Activated B cell treated with CpG ODN at 0.5 μM for 24 hours (primary cell): ENCODE data around the gene DDX23. TPM values are rescaled to one million over a fixed set of nuclear protein-coding genes. Genes with fewer than 3 reads are reported as not detected.
A peak's percentile ranks its signal among the peaks of the same experiment; 100 is the strongest.
"Not testable (repeated sequence)": the region's sequence is repeated elsewhere in the genome, so short reads cannot be mapped to it uniquely, and the experiment has no call there.

ENCODE experiments used
- ATAC-seq: fragments of 200-7000 bp; cut with Tn5 transposase; one replicate; pipeline ENCODE4 v1.10.0; 2021; ENCODE audit warnings: low read depth, mild to moderate bottlenecking, moderate library complexity
- CTCF ChIA-PET: fragments of 350-600 bp; sonication (Branson Sonifier 250); formaldehyde crosslinking; loops from one replicate; lab custom pipeline; 2021; ENCODE audit warnings: antibody characterized with exemption; lab: Charles Lee
- POLR2A ChIA-PET: fragments of 350-600 bp; sonication (Branson Sonifier 250); formaldehyde crosslinking; loops from one replicate; lab custom pipeline; 2021; ENCODE audit warnings: antibody characterized with exemption; lab: Charles Lee
- DNase-seq: peaks from one replicate; pipeline ENCODE4 v3.0.0; 2022
- H3K27ac Mint-ChIP-seq: one replicate; pipeline ENCODE4 v1.8.0; 2020; ENCODE audit warnings: mixed read lengths
- H3K27me3 Mint-ChIP-seq: one replicate; pipeline ENCODE4 v1.8.0; 2021; ENCODE audit warnings: mixed read lengths
- H3K36me3 Mint-ChIP-seq: one replicate; pipeline ENCODE4 v1.8.0; 2021; ENCODE audit warnings: low read depth, mixed read lengths
- H3K4me1 Mint-ChIP-seq: one replicate; pipeline ENCODE4 v1.8.0; 2021; ENCODE audit warnings: mixed read lengths
- H3K4me3 Mint-ChIP-seq: one replicate; pipeline ENCODE4 v1.8.0; 2020; ENCODE audit warnings: mild to moderate bottlenecking, mixed read lengths
- H3K9me3 Mint-ChIP-seq: one replicate; pipeline ENCODE4 v1.8.0; 2020; ENCODE audit warnings: mixed read lengths
- CTCF ChIP-seq: fragments of 200-600 bp; IDR thresholded peaks from one replicate; pipeline ENCODE4 v1.8.0; 2022; ENCODE audit warnings: antibody characterized with exemption, mild to moderate bottlenecking
- intact Hi-C: fragments of 100-400 bp; cut with micrococcal nuclease; formaldehyde crosslinking; loops from one replicate; pipeline ENCODE4 v1.15.1; 2024
- total RNA-seq: library from RNA; stranded (reverse); gene quantifications from 2 replicates; pipeline ENCODE4 v1.2.3, GENCODE V29; 2022

The DDX23 gene
- total RNA-seq, 1 donor from 2014 or later = 116 TPM

GRCh38 chr12:48859607-48860006 lies 7.6 kb upstream of the DDX23 start:
- POLR2A ChIA-PET = interaction anchor here (0.7 kb wide), 1 partner anchor 414 kb away, joined by 5 read pairs; no protein-coding TSS in a partner anchor
- no peak overlapping the region for H3K4me3 Mint-ChIP-seq

GRCh38 chr12:48858043-48858442 lies 6.1 kb upstream of the DDX23 start:
- CTCF ChIA-PET = interaction anchor here (1.2 to 8.5 kb wide), 2 partner anchors 33 to 34 kb away, joined by 6 to 207 read pairs; no protein-coding TSS in a partner anchor
- Mint-ChIP-seq H3K27ac (no peak overlapping the region), H3K9me3 (no peaks in the 10 kb centered on the region), H3K36me3 (peaks cover 2% of the 10 kb centered on the region), H3K27me3 (no peaks in the 10 kb centered on the region), H3K4me3 (no peak overlapping the region), H3K4me1 (peaks cover 8% of the 10 kb centered on the region)
- no peak for DNase-seq
- POLR2A ChIA-PET = no interaction called here
- intact Hi-C loops = no loop called here
- TF ChIP-seq CTCF = no peak
- no peak for ATAC-seq

More at GRCh38 chr12:48859607-48860006, 7.6 kb upstream of the DDX23 start:
- DNase-seq (no peak), ATAC-seq (no peak)
- intact Hi-C loops = no loop called here
- Mint-ChIP-seq H3K27ac (no peak overlapping the region), H3K9me3 (no peaks in the 10 kb centered on the region), H3K36me3 (peaks cover 2% of the 10 kb centered on the region), H3K27me3 (no peaks in the 10 kb centered on the region), H3K4me1 (peaks cover 16% of the 10 kb centered on the region)
- TF ChIP-seq CTCF = no peak
- CTCF ChIA-PET = interaction anchor here (0.9 to 1.0 kb wide), 2 partner anchors 20 to 31 kb away, joined by 3 to 4 read pairs; no protein-coding TSS in a partner anchor

- H3K9me3 Mint-ChIP-seq = no peaks in the 10 kb centered on the region
- H3K27me3 Mint-ChIP-seq = no peaks in the 10 kb centered on the region
- peaks cover 2% of the 10 kb centered on the region for H3K36me3 Mint-ChIP-seq
- TF ChIP-seq CTCF = no peak
- no peak for DNase-seq
- H3K4me3 Mint-ChIP-seq = no peak overlapping the region
- intact Hi-C loops = no loop called here
- no peak overlapping the region for H3K27ac Mint-ChIP-seq
- CTCF ChIA-PET = interaction anchor here (1.5 to 8.5 kb wide), 2 partner anchors 8 to 35 kb away, joined by 4 to 207 read pairs; partner anchors contain the start of gene RND1
- ATAC-seq = peak; percentile 29
- POLR2A ChIA-PET = no interaction called here
- peaks cover 14% of the 10 kb centered on the region for H3K4me1 Mint-ChIP-seq
Observed at GRCh38 chr12:48857278-48857994, 5.5 kb upstream of the DDX23 start.

GRCh38 chr12:48856379-48856778 lies 4.4 kb upstream of the DDX23 start:
- ChIA-PET CTCF (interaction anchor here (1.5 to 8.5 kb wide), 2 partner anchors 9 to 36 kb away, joined by 4 to 207 read pairs; partner anchors contain the start of gene RND1), POLR2A (interaction anchor here (0.6 to 1.9 kb wide), 3 partner anchors 9 to 137 kb away, joined by 7 to 12 read pairs (median 8); partner anchors contain the start of gene RND1)
- no peaks in the 10 kb centered on the region for H3K27me3 Mint-ChIP-seq
- peaks cover 6% of the 10 kb centered on the region for H3K36me3 Mint-ChIP-seq
- ATAC-seq (no peak), DNase-seq (no peak)
- H3K4me1 Mint-ChIP-seq = peaks cover 21% of the 10 kb centered on the region
- no peak for TF ChIP-seq CTCF
- H3K4me3 Mint-ChIP-seq = no peak overlapping the region
- H3K27ac Mint-ChIP-seq = no peak overlapping the region
- intact Hi-C loops = no loop called here
- H3K9me3 Mint-ChIP-seq = no peaks in the 10 kb centered on the region

- POLR2A ChIA-PET = interaction anchor here (1.9 to 4.0 kb wide), 2 partner anchors 10 to 11 kb away, joined by 12 to 53 read pairs; partner anchors contain the start of gene RND1
- CTCF ChIA-PET = interaction anchor here (0.9 to 8.5 kb wide), 3 partner anchors 37 to 82 kb away, joined by 3 to 207 read pairs (median 8); no protein-coding TSS in a partner anchor
- not testable (repeated sequence) for H3K4me3 Mint-ChIP-seq, H3K27ac Mint-ChIP-seq, ATAC-seq, H3K27me3 Mint-ChIP-seq, H3K9me3 Mint-ChIP-seq, DNase-seq
- Mint-ChIP-seq H3K36me3 (peaks cover 14% of the 10 kb centered on the region), H3K4me1 (peaks cover 34% of the 10 kb centered on the region)
- intact Hi-C loops = loop anchor here (5.0 kb wide), 1 partner anchor 277 kb away; the partner anchor contains the start of gene TUBA1B
Observed at GRCh38 chr12:48854932-48855331, 3.0 kb upstream of the DDX23 start.
